DOHH2 (cell line): ENCODE data around the gene CRELD2.

Experiments
- H3F3A ChIP-seq: fragments of 200-600 bp; sonication (generic), shearing (Covaris generic); 2 replicates; pipeline ENCODE4 v1.6.0; 2016; ENCODE audit warnings: antibody characterized with exemption, mild to moderate bottlenecking; ENCODE audit not compliant: control insufficient read depth, insufficient read depth
- H3K27ac ChIP-seq: fragments of 200-600 bp; sonication (generic); 2 replicates; pipeline ENCODE4 v1.5.1; 2014; ENCODE audit warnings: low read depth, mild to moderate bottlenecking, low read length, moderate library complexity
- H3K27me3 ChIP-seq: fragments of 200-600 bp; sonication (generic); 2 replicates; pipeline ENCODE4 v1.6.1; 2014; ENCODE audit warnings: mild to moderate bottlenecking, low read length, mixed read lengths; ENCODE audit not compliant: control insufficient read depth
- H3K36me3 ChIP-seq: fragments of 200-600 bp; sonication (generic); 2 replicates; pipeline ENCODE4 v1.6.1; 2014; ENCODE audit warnings: mild to moderate bottlenecking, low read length, moderate library complexity, mixed read lengths; ENCODE audit not compliant: control insufficient read depth
- H3K4me1 ChIP-seq: fragments of 200-600 bp; sonication (generic); 2 replicates; pipeline ENCODE4 v1.6.1; 2014; ENCODE audit warnings: mild to moderate bottlenecking, low read length, mixed read lengths; ENCODE audit not compliant: control insufficient read depth
- H3K4me2 ChIP-seq: fragments of 200-600 bp; sonication (generic); 2 replicates; pipeline ENCODE4 v1.6.0; 2014; ENCODE audit warnings: mild to moderate bottlenecking, low read length, moderate library complexity
- H3K4me3 ChIP-seq: fragments of 200-600 bp; sonication (generic); 2 replicates; pipeline ENCODE4 v1.5.1; 2014; ENCODE audit warnings: mild to moderate bottlenecking, low read length, mixed read lengths
- H3K79me2 ChIP-seq: fragments of 200-600 bp; sonication (generic); 2 replicates; pipeline ENCODE4 v1.6.1; 2014; ENCODE audit warnings: mild to moderate bottlenecking, low read length, mixed read lengths; ENCODE audit not compliant: control insufficient read depth
- H3K9me2 ChIP-seq: fragments of 200-600 bp; sonication (generic); replicated peaks from 2 replicates; pipeline ENCODE4 v1.6.1; 2014; ENCODE audit warnings: mild to moderate bottlenecking, low read length, mixed read lengths; ENCODE audit not compliant: control insufficient read depth
- H3K9me3 ChIP-seq: fragments of 200-600 bp; sonication (generic); 2 replicates; pipeline ENCODE4 v1.6.1; 2014; ENCODE audit warnings: antibody characterized with exemption, low read length, mixed read lengths; ENCODE audit not compliant: control insufficient read depth, insufficient read depth
- H4K20me1 ChIP-seq: fragments of 200-600 bp; sonication (generic); 2 replicates; pipeline ENCODE4 v1.6.0; 2014; ENCODE audit warnings: low read depth, mild to moderate bottlenecking, antibody characterized with exemption, low read length, moderate library complexity; ENCODE audit not compliant: control insufficient read depth, insufficient read depth
- EZH2phosphoT487 ChIP-seq: fragments of 200-600 bp; sonication (generic); IDR thresholded peaks from 2 replicates; pipeline ENCODE4 v1.6.1; 2017; ENCODE audit warnings: borderline replicate concordance, mild to moderate bottlenecking, antibody characterized with exemption, low read length, moderate library complexity, mixed read lengths
- TF ChIP-seq, protein P1 (sequence below): fragments of 200-600 bp; sonication (generic); IDR thresholded peaks from one replicate; pipeline ENCODE4 v1.5.1; 2014; ENCODE audit warnings: antibody characterized with exemption, mild to moderate bottlenecking, low read depth, low read length; ENCODE audit not compliant: poor library complexity, severe bottlenecking

The CRELD2 gene, protein sequence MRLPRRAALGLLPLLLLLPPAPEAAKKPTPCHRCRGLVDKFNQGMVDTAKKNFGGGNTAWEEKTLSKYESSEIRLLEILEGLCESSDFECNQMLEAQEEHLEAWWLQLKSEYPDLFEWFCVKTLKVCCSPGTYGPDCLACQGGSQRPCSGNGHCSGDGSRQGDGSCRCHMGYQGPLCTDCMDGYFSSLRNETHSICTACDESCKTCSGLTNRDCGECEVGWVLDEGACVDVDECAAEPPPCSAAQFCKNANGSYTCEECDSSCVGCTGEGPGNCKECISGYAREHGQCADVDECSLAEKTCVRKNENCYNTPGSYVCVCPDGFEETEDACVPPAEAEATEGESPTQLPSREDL

GRCh38 chr22:49917974-49918910, at the start of gene CRELD2, which contains the start of gene ALG12:
Gene CRELD2 (plus strand): TSS chr22:49918634. CDS start chr22:49918770, 136 bp downstream.
Gene ALG12 (minus strand): TSS chr22:49918438. CDS start chr22:49913765, 4,673 bp downstream.
- Histone ChIP-seq H3K4me2 (peak within 1 kb of the TSS; percentile 94), H3K79me2 (peaks cover 74% of the 10 kb centered on the region), H3K27ac (peak within 1 kb of the TSS; percentile 70), H3K9me3 (no peaks in the 10 kb centered on the region), H3K4me1 (peaks cover 51% of the 10 kb centered on the region), H4K20me1 (no peaks in the 10 kb centered on the region; the same call in 1 of the 2 replicates), H3K4me3 (peak within 1 kb of the TSS; percentile 97), H3K27me3 (no peaks in the 10 kb centered on the region), H3K9me2 (no peaks in the 10 kb centered on the region), H3F3A (peaks cover 6% of the 10 kb centered on the region), H3K36me3 (peaks cover 50% of the 10 kb centered on the region)
- no peak for TF ChIP-seq EZH2phosphoT487
- TF ChIP-seq, protein P1, sequence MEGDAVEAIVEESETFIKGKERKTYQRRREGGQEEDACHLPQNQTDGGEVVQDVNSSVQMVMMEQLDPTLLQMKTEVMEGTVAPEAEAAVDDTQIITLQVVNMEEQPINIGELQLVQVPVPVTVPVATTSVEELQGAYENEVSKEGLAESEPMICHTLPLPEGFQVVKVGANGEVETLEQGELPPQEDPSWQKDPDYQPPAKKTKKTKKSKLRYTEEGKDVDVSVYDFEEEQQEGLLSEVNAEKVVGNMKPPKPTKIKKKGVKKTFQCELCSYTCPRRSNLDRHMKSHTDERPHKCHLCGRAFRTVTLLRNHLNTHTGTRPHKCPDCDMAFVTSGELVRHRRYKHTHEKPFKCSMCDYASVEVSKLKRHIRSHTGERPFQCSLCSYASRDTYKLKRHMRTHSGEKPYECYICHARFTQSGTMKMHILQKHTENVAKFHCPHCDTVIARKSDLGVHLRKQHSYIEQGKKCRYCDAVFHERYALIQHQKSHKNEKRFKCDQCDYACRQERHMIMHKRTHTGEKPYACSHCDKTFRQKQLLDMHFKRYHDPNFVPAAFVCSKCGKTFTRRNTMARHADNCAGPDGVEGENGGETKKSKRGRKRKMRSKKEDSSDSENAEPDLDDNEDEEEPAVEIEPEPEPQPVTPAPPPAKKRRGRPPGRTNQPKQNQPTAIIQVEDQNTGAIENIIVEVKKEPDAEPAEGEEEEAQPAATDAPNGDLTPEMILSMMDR, result no peak

DNA sequence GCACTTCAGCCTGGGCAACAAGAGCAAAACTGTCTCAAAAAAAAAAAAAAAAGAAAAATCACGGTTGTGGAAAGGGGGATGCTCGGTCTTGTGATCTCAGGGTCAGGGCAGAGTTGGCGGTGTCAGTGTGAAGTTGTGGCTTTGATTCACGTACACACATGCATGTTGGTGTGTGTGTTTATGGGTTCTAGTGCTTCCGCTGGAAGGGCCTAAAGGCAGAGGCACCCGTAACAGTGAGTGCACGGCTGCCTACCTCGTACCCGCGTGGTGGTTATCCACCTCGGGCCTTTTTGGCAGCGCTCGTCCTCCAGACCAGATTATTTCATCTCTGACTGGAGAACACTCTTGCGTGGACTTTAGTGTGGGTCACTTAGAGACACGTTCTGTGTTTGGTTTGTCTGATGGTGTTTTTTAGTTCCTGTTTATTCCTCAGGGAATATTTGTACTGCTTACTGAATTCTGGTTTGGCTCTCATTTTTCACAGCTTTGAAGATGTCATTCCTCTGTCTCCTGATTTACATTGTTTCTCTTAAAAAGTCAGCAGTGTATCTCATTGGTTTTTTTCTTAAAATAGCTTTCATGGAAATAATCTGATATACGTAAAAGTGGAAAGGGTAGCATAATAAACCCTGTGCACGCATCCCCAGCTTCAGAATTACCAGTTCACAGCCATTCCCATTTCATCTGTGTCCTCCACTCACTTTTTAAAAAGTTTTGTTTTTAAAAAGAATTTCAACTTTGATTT, 49.2 kb upstream of the CRELD2 start:
- H3K4me1 ChIP-seq, result no peaks in the 10 kb centered on the region
- no peak overlapping the region for H3K4me3 ChIP-seq
- TF ChIP-seq, protein P1, result no peak
- TF ChIP-seq EZH2phosphoT487, result no peak
- H3F3A ChIP-seq, result 0 out of 2 replicates have a peak, but pooled peaks cover 4% of the 10 kb centered on the region
- H4K20me1 ChIP-seq, result peaks cover 9% of the 10 kb centered on the region; the same call in 1 of the 2 replicates
- no peaks in the 10 kb centered on the region for H3K9me2 ChIP-seq
- no peaks in the 10 kb centered on the region for H3K27me3 ChIP-seq
- no peak overlapping the region for H3K27ac ChIP-seq
- H3K36me3 ChIP-seq, result peaks cover 38% of the 10 kb centered on the region
- no peaks in the 10 kb centered on the region for H3K9me3 ChIP-seq
- peaks cover 99% of the 10 kb centered on the region for H3K79me2 ChIP-seq
- no peak overlapping the region for H3K4me2 ChIP-seq

DNA sequence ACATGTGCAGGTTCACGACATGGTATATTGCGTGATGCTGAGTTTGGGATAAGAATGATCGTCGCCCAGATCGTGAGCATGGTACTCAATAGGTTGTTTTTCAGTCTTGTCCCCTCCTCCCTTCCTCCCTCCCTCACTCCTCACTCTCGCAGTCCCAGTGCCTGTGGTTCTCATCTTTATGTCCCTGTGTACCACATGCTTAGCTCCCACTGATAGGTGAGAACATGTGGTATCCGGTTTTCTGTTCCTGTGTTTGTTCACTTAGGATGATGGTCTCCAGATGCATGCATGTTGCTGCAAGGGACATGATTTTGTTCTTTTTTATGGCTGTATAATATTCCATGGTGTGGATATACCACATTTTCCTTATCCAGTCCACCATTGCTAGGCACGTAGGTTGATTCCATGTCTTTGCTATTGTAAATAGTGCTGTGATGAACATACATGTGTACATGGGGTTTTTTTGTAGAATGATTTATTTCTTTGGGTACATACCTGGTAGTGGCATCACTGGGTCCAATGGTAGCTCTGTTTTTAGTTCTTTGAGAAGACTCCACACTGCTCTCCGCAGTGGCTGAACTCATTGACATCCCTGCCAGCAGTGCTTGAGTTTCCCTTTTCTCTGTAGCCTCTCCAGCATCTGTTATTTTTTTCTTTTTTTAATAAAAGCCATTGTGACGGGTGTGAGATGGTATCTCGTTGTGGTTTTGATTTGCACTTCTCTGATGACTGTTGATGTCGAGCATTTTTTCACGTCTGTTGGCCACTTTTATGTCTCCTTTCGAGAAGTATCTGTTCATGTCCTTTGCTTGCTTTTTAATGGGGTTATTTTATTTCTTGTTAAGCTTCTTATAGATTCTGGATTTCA, 48.4 kb upstream of the CRELD2 start:
- H3K9me3 ChIP-seq, result no peaks in the 10 kb centered on the region
- H3K79me2 ChIP-seq, result peaks cover 98% of the 10 kb centered on the region
- H3K4me3 ChIP-seq, result no peak overlapping the region
- peaks cover 9% of the 10 kb centered on the region; the same call in 1 of the 2 replicates for H4K20me1 ChIP-seq
- no peaks in the 10 kb centered on the region for H3K9me2 ChIP-seq
- H3K36me3 ChIP-seq, result peaks cover 38% of the 10 kb centered on the region
- H3F3A ChIP-seq, result 0 out of 2 replicates have a peak, but pooled peaks cover 4% of the 10 kb centered on the region
- H3K27me3 ChIP-seq, result no peaks in the 10 kb centered on the region
- H3K27ac ChIP-seq, result no peak overlapping the region
- no peaks in the 10 kb centered on the region for H3K4me1 ChIP-seq
- no peak overlapping the region for H3K4me2 ChIP-seq
- no peak for TF ChIP-seq EZH2phosphoT487
- TF ChIP-seq, protein P1, result no peak
